Limb (tissue), 2 donors: ENCODE data around the gene JPH3.

Experiments
- DNase-seq, 2 donors: peaks; one replicate each; pipeline ENCODE4 v3.0.0-alpha.2; 2016; ENCODE audit errors: extremely low spot score in 2 of 2

The JPH3 gene

GRCh38 chr16:87626401-87626800, 24.1 kb downstream of the JPH3 start:
- no peak for DNase-seq

- DNase-seq, result no peak
These were observed 24.6 kb downstream of the JPH3 start for GRCh38 chr16:87626905-87627304.

GRCh38 chr16:87627542-87628245, 25.4 kb downstream of the JPH3 start:
- DNase-seq, result no peak

- DNase-seq, result no peak
These were observed 26.1 kb downstream of the JPH3 start for GRCh38 chr16:87628246-87628923.

- no peak for DNase-seq
These were observed 26.6 kb downstream of the JPH3 start for GRCh38 chr16:87628940-87629339.

- no peak for DNase-seq
These were observed 28.8 kb downstream of the JPH3 start for GRCh38 chr16:87631067-87631466.

GRCh38 chr16:87634411-87634810, 32.1 kb downstream of the JPH3 start:
- DNase-seq, result no peak

- peak; percentile 29 to 77 for DNase-seq
These were observed 33.3 kb downstream of the JPH3 start for GRCh38 chr16:87635541-87636049.

GRCh38 chr16:87636050-87636684, 33.9 kb downstream of the JPH3 start:
- DNase-seq, result peak; percentile 40 to 82

GRCh38 chr16:87636741-87637140, 34.4 kb downstream of the JPH3 start:
- DNase-seq, result no peak

- no peak for DNase-seq
These were observed 35.0 kb downstream of the JPH3 start for GRCh38 chr16:87637357-87637756.

GRCh38 chr16:87638736-87639135, 36.4 kb downstream of the JPH3 start:
- no peak for DNase-seq

GRCh38 chr16:87641721-87642120, 39.4 kb downstream of the JPH3 start:
- DNase-seq, result no peak

- no peak for DNase-seq
These were observed 40.2 kb downstream of the JPH3 start for GRCh38 chr16:87642491-87642890.

- DNase-seq, result no peak
These were observed 41.9 kb downstream of the JPH3 start for GRCh38 chr16:87644186-87644585.

GRCh38 chr16:87644596-87644995, 42.3 kb downstream of the JPH3 start:
- no peak for DNase-seq

- no peak for DNase-seq
These were observed 43.5 kb downstream of the JPH3 start for GRCh38 chr16:87645802-87646201.

GRCh38 chr16:87647431-87648185, 45.3 kb downstream of the JPH3 start:
- no peak for DNase-seq

GRCh38 chr16:87648236-87648635, 45.9 kb downstream of the JPH3 start:
- no peak for DNase-seq

GRCh38 chr16:87648698-87649487, 46.6 kb downstream of the JPH3 start:
- no peak for DNase-seq

- no peak for DNase-seq
These were observed 50.1 kb downstream of the JPH3 start for GRCh38 chr16:87652386-87652785.
